GM18507 (cell line): Measurements from ENCODE around the gene ADISSP.

Experiments
- DNase-seq: peaks from one replicate; pipeline ENCODE4 v3.0.0; 2011; ENCODE audit warnings: low read depth; ENCODE audit not compliant: insufficient read length; ENCODE audit errors: extremely low spot score
- FAIRE-seq: peaks from 2 replicates; lab custom pipeline; 2011; peaks lifted over from hg19 to GRCh38; lab: Jason Lieb, UNC

Gene ADISSP

GRCh38 chr20:3759884-3760283, 7.7 kb downstream of the ADISSP start:
- DNase-seq (no peak), FAIRE-seq (no peak)

DNA sequence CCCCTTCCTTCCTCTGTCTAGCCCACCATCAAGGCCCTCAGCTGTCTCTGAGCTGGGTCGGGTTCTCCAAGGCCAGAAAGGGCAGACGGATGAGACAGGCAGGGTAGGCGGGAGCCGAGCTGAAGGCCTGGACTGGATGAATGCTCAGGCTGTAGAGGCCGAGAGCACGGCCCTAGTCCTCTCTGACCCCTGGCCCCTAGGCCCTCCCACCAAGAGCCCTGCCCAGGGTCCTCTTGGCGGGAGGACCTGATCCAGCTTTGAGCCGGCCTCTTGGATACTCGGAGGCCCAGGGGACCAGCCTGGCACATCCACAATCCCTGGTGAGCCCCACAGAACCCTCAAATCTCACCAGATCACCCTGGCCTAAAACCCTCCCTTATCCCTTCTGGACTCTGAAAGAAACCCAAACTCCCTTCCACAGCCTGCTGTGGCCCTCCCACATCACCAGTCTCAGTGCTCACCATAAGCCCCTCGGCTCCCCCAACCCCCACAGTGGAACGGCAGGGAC, 8.2 kb downstream of the ADISSP start:
- FAIRE-seq (no peak), DNase-seq (no peak)

- FAIRE-seq, result no peak
- DNase-seq, result no peak
Observed at GRCh38 chr20:3758566-3758965, 9.0 kb downstream of the ADISSP start.

DNA sequence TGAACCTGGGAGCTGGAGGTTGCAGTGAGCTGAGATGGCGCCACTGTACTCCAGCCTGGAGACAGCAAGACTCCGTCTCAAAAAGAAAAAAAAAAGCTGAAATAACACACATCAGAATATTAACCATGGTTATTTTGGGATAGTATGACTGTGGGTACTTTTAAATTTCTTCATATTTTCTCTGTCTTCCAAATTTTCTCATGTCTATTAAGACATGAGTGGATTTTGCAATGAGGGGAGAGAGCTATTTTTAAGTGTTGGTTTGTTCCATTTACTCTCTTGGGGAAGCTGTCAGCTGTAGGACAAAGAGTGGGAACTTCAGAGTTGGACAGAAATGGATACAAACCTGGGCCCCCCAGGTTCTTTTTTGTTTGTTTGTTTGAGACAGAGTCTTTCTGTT, 10.3 kb downstream of the ADISSP start:
- FAIRE-seq, result no peak

DNA sequence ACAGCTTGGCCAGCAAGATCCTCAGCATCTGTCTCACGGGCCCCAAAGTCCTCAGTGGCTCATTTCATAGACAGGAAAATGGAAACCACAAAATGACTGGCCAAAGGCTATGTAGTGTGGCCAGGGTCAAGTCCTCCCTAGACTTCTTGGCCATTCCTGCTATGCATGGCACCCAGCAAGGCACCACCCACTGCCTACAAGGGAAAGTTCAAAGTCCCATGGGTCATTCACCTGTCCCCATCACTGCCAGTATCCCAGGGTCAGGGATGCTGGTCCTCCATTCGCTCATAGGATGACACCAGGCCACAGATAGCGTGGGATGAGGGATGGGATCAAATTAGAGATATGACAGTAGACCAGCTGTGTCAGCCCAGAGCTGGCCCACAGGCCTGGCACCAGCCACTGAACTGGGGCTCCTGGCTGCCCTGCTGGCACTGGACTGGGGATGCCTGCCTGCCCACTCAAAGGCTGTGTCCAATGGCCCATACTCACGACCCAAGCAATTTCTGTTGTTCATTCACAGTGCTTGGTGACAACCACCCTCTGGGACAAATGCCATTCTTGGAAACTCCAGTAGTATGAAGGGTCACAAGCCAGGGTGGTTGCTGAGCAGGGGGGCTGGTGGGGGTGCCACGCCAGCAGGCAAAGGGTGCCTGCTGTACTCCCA, 11.6 kb downstream of the ADISSP start:
- DNase-seq (no peak), FAIRE-seq (no peak)

More for the DNA sequence above, 10.3 kb downstream of the ADISSP start:
- DNase-seq, result no peak

- FAIRE-seq, result no peak
Observed at GRCh38 chr20:3755269-3755668, 12.3 kb downstream of the ADISSP start.

GRCh38 chr20:3754276-3754630, 13.3 kb downstream of the ADISSP start:
- FAIRE-seq, result no peak
- no peak for DNase-seq

More at GRCh38 chr20:3755269-3755668, 12.3 kb downstream of the ADISSP start:
- DNase-seq, result no peak

- DNase-seq (no peak), FAIRE-seq (no peak)
Observed at GRCh38 chr20:3753501-3754275, 13.9 kb downstream of the ADISSP start.

DNA sequence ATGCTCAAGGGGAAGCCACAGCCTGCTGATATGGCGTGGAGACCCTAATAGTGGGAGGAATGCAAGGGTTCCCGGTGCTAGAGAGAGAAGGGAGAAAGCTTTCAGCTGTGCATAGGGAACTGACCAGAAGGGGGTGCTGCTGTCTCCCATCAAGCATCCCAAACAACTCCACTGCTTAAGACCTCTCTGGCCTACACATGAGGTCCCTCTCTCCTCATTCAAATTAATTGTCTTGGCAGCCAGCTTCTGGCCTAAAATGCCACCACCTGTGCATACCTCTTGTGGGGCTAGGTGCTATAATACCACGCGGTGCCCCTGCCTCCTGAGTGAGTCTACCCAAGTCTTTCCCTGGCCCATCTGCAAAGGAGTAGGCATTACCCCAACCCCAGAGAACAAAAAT, 14.5 kb downstream of the ADISSP start:
- FAIRE-seq (peak; percentile 68), DNase-seq (peak; percentile 46)

DNA sequence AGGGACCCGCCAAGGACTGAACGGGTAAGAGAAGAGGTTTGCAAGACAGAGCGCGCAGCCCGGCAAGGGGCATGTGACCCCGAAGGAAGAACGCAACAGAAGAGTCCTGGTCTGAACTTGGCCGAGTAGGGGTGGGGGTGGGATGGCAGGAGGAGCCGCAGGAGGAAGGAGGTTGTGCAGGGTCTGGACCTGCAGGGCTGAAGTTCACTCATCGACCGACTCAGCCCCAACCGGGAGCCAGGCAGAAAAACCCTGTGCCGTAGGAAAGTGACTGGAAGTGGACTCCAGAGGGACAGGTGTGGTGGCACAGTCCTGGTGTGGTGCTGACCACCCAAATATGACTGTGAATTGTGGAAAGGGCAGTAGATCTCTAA, 15.2 kb downstream of the ADISSP start:
- FAIRE-seq (no peak), DNase-seq (no peak)

GRCh38 chr20:3751675-3752385, 15.7 kb downstream of the ADISSP start:
- FAIRE-seq (no peak), DNase-seq (no peak)

DNA sequence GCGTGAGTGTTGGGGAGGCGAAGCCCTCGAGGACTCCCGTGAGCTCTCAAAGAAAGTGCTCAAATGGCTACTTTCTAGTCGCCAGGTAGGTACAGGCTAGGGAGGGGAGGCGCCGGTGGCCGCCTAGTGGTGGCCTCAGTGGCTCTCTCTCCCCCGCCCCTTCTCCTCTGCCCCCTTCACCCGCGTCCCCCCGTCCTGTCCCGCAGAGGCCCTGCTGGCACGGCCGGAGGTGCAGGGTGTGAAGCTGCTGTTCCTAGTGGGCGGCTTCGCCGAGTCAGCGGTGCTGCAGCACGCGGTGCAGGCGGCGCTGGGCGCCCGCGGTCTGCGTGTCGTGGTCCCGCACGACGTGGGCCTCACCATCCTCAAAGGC, 16.3 kb downstream of the ADISSP start:
- no peak for FAIRE-seq

GRCh38 chr20:3749689-3750531, 17.6 kb downstream of the ADISSP start:
- FAIRE-seq (no peak), DNase-seq (peak; percentile 56)

More for the DNA sequence above, 16.3 kb downstream of the ADISSP start:
- DNase-seq, result no peak

DNA sequence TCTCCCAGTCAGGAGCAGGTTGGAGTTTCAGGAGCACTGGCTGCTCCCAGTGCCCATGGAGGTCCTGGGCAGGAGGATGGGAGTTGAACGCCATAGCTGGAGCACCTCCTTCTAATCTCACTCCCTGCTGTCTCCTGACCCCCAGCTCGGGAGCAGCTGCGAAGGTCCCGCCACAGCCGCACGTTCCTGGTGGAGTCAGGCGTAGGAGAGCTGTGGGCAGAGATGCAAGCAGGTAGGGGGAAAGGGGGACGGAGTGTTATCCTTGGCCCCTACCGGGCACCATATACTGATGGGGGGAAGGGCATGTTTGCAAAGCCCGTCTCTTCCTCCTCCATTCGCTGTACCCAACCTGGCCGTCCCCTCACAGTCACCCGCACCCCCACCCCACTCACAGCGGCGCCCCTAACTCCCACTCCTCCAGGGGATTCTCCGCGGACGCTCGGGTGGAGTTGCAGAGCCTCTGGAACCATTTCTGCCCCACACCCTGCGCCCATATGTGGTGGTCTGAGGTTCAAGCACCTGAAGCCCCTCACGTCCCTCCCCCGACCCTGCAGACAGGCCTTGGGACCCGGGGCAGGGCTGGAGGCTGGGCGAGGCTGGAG, 18.4 kb downstream of the ADISSP start:
- DNase-seq (no peak), FAIRE-seq (no peak)

- DNase-seq, result no peak
- FAIRE-seq, result no peak
Observed at GRCh38 chr20:3748073-3748472, 19.5 kb downstream of the ADISSP start.

GRCh38 chr20:3747471-3747870, 20.1 kb downstream of the ADISSP start:
- DNase-seq (no peak), FAIRE-seq (no peak)

DNA sequence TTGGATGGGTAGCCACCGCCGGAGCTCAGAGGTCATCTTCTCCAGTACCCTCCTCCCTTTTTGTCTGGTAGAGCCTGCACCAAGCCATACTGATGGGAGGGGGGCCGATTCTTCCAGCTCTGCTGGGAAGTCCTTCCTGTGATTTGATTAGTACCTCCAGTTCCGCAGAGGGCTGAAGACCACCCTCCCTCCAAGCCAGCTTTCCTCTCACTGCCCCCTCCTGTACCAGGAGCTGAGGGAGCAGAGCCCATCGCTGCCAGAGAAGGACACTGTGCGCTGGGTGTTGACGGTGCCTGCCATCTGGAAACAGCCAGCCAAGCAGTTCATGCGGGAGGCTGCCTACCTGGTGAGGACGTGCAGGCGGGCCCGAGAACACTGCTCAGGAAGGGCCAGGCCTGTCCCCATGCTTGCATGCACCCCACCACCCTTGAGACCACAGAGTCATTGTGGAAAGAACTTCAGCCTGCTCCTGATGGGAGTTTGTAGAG, 21.8 kb downstream of the ADISSP start:
- no peak for FAIRE-seq
- DNase-seq, result no peak

DNA sequence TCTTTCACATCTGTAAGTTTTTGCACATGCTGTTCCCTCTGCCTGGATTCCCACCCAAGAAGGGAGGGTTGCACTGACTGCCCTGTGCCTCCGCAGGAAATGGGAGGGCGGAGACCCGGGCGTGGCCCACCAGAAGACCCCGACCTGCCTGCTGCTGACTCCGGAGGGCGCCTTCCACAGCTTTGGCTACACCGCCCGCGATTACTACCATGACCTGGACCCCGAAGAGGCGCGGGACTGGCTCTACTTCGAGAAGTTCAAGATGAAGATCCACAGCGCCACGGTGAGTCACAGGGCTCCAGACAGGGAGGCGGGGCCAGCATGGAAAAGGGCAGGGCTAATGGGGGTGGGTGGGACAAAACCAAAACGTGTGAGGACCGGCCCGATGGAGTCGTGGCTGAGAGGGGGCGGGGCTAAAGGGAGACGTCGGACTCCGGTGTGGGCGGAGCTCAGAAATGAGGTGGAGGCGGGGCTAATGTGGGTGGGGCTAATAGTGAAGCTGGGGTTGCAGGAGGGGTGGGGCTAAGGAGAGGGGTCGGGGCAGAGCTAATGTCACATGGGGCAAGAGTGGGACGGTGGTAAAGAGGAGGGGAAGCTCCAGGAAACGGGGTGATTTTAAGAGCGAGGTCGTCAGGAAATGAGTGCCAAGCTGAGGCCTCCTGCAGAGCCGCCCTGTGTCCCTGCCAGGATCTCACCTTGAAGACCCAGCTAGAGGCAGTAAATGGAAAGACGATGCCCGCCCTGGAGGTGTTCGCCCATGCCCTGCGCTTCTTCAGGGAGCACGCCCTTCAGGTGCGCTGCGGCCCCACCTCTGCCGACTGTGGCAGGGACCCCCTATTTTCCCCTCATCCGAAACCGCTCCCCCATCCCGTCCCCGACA, 22.5 kb downstream of the ADISSP start:
- FAIRE-seq, result peak; percentile 68
- peak; percentile 38 for DNase-seq
